SK-N-SH (cell line): Measurements from ENCODE around the gene PRR33.

Experiments
- CHD2 ChIP-seq: fragments of 150-350 bp; IDR thresholded peaks from 2 replicates; pipeline ENCODE4 v1.6.1; 2018; ENCODE audit warnings: low read length; ENCODE audit not compliant: partially characterized antibody
- GATA2 ChIP-seq: sonication (generic); formaldehyde crosslinking; IDR thresholded peaks from 2 replicates; pipeline ENCODE4 v1.5.0; 2020; ENCODE audit warnings: mild to moderate bottlenecking, missing genetic modification reagents
- NFIC ChIP-seq: IDR thresholded peaks from 2 replicates; pipeline ENCODE4 v1.4.0; 2012; ENCODE audit warnings: borderline replicate concordance
- POLR2AphosphoS5 ChIP-seq: IDR thresholded peaks from 2 replicates; pipeline ENCODE4 v1.6.1; 2012; ENCODE audit warnings: low read depth, low read length
- TAF1 ChIP-seq: IDR thresholded peaks from 2 replicates; pipeline ENCODE4 v1.6.1; 2012; ENCODE audit warnings: low read depth, mild to moderate bottlenecking, low read length, moderate library complexity, borderline replicate concordance
- YY1 ChIP-seq: IDR thresholded peaks from 2 replicates; pipeline ENCODE4 v1.4.0; 2012; ENCODE audit warnings: low read depth, mild to moderate bottlenecking
- TF ChIP-seq, protein P1 (sequence below): fragments of 200-600 bp; sonication (generic); IDR thresholded peaks from 2 replicates; pipeline ENCODE4 v1.6.1; 2017; ENCODE audit warnings: antibody characterized with exemption, mild to moderate bottlenecking, moderate library complexity
- TF ChIP-seq, protein P2 (sequence below): IDR thresholded peaks from 2 replicates; pipeline ENCODE4 v1.4.0; 2012; ENCODE audit warnings: low read depth
- TF ChIP-seq, protein P3 (sequence below): IDR thresholded peaks from 2 replicates; pipeline ENCODE4 v1.4.0; 2012; ENCODE audit warnings: low read depth, borderline replicate concordance
- TF ChIP-seq, protein P4 (sequence below): IDR thresholded peaks from 2 replicates; pipeline ENCODE4 v1.6.1; 2012; ENCODE audit warnings: mild to moderate bottlenecking, low read depth, low read length, moderate library complexity

DNA sequence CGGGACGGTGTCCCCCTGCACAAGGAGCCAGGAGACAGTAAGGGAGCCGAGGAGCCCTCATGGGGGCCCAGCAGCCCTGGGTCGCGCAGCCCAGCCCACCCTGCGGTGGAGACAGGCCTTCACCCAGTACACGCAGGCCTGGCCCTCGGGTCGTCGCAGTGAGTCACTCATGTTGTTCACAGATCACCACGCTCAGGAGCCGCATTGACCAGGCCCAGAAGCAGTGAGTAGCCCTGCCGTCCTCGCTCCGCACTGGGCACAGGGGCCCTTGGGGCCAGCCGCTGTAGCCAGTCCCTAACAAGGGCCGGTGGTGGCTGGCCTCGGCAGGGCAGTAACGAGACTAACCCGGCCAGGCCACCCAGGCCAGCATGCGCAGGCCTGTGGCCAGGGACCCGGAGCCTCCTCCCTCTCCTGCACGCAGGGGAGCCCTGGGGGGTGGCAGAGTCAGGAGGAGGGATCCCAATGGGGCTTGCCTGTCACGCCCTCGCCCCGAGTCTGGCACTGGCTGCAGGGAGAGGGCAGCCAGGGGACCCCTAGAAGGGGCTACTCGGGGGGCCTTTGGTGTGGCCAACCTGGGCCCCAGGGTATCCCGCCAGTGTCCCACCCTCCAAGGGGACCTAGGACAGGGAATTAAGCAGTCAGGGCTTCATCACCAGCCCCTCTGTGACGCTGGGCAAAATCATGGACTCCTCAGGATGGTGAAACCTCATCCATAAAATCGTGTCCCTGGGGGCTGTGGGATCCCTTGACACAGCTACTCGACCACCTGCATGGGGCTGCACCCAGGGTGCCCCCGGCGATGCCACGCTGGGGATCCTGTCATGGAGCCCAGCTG is 45.3 kb upstream of the PRR33 start:
- TF ChIP-seq, protein P1, sequence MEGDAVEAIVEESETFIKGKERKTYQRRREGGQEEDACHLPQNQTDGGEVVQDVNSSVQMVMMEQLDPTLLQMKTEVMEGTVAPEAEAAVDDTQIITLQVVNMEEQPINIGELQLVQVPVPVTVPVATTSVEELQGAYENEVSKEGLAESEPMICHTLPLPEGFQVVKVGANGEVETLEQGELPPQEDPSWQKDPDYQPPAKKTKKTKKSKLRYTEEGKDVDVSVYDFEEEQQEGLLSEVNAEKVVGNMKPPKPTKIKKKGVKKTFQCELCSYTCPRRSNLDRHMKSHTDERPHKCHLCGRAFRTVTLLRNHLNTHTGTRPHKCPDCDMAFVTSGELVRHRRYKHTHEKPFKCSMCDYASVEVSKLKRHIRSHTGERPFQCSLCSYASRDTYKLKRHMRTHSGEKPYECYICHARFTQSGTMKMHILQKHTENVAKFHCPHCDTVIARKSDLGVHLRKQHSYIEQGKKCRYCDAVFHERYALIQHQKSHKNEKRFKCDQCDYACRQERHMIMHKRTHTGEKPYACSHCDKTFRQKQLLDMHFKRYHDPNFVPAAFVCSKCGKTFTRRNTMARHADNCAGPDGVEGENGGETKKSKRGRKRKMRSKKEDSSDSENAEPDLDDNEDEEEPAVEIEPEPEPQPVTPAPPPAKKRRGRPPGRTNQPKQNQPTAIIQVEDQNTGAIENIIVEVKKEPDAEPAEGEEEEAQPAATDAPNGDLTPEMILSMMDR: no peak
- TF ChIP-seq, protein P2, sequence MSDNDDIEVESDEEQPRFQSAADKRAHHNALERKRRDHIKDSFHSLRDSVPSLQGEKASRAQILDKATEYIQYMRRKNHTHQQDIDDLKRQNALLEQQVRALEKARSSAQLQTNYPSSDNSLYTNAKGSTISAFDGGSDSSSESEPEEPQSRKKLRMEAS: no peak
- TF ChIP-seq, protein P3, sequence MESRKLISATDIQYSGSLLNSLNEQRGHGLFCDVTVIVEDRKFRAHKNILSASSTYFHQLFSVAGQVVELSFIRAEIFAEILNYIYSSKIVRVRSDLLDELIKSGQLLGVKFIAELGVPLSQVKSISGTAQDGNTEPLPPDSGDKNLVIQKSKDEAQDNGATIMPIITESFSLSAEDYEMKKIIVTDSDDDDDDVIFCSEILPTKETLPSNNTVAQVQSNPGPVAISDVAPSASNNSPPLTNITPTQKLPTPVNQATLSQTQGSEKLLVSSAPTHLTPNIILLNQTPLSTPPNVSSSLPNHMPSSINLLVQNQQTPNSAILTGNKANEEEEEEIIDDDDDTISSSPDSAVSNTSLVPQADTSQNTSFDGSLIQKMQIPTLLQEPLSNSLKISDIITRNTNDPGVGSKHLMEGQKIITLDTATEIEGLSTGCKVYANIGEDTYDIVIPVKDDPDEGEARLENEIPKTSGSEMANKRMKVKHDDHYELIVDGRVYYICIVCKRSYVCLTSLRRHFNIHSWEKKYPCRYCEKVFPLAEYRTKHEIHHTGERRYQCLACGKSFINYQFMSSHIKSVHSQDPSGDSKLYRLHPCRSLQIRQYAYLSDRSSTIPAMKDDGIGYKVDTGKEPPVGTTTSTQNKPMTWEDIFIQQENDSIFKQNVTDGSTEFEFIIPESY: no peak
- TF ChIP-seq YY1 (no peak), GATA2 (CRISPR knock-in tag) (no peak), POLR2AphosphoS5 (no peak), TAF1 (no peak), CHD2 (no peak), NFIC (no peak)
- TF ChIP-seq, protein P4, sequence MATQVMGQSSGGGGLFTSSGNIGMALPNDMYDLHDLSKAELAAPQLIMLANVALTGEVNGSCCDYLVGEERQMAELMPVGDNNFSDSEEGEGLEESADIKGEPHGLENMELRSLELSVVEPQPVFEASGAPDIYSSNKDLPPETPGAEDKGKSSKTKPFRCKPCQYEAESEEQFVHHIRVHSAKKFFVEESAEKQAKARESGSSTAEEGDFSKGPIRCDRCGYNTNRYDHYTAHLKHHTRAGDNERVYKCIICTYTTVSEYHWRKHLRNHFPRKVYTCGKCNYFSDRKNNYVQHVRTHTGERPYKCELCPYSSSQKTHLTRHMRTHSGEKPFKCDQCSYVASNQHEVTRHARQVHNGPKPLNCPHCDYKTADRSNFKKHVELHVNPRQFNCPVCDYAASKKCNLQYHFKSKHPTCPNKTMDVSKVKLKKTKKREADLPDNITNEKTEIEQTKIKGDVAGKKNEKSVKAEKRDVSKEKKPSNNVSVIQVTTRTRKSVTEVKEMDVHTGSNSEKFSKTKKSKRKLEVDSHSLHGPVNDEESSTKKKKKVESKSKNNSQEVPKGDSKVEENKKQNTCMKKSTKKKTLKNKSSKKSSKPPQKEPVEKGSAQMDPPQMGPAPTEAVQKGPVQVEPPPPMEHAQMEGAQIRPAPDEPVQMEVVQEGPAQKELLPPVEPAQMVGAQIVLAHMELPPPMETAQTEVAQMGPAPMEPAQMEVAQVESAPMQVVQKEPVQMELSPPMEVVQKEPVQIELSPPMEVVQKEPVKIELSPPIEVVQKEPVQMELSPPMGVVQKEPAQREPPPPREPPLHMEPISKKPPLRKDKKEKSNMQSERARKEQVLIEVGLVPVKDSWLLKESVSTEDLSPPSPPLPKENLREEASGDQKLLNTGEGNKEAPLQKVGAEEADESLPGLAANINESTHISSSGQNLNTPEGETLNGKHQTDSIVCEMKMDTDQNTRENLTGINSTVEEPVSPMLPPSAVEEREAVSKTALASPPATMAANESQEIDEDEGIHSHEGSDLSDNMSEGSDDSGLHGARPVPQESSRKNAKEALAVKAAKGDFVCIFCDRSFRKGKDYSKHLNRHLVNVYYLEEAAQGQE: no peak
